B cell (primary cell): Measurements from ENCODE around the gene HDAC7.

Experiments used
- CTCF ChIP-seq: fragments of 200-600 bp; IDR thresholded peaks from one replicate; pipeline ENCODE4 v1.8.0; 2022; ENCODE audit warnings: antibody characterized with exemption, mild to moderate bottlenecking
- EZH2 ChIP-seq: IDR thresholded peaks from 2 replicates; pipeline ENCODE4 v1.6.1; 2012; ENCODE audit warnings: borderline replicate concordance, low read depth, mild to moderate bottlenecking, moderate library complexity, low read length; ENCODE audit not compliant: insufficient read depth, poor library complexity, severe bottlenecking

GRCh38 chr12:47752121-47752520 lies 67.6 kb downstream of the HDAC7 start:
- TF ChIP-seq CTCF (no peak), EZH2 (no peak)
